MG63 (cell line): ENCODE results near the gene SKIDA1. TPM values are rescaled to one million over a fixed set of nuclear protein-coding genes. Genes with fewer than 3 reads are reported as not detected.
"Not testable (repeated sequence)": the region's sequence is repeated elsewhere in the genome, so short reads cannot be mapped to it uniquely, and the experiment has no call there.

Source experiments
- DNase-seq: peaks from one replicate; pipeline ENCODE4 v3.0.0-alpha.2; 2020
- H3K27me3 ChIP-seq: fragments of 250-450 bp; sonication (Bioruptor Pico); 2 replicates; pipeline ENCODE4 v1.5.1; 2020; ENCODE audit warnings: mild to moderate bottlenecking, moderate library complexity
- H3K36me3 ChIP-seq: fragments of 250-450 bp; sonication (Bioruptor Pico); 2 replicates; pipeline ENCODE4 v1.5.1; 2020; ENCODE audit warnings: mild to moderate bottlenecking, moderate library complexity
- H3K4me3 ChIP-seq: fragments of 250-450 bp; sonication (Bioruptor Pico); 2 replicates; pipeline ENCODE4 v1.5.1; 2020; ENCODE audit warnings: mild to moderate bottlenecking, moderate library complexity
- H3K9me3 ChIP-seq: fragments of 250-450 bp; sonication (Bioruptor Pico); 2 replicates; pipeline ENCODE4 v1.5.1; 2020; ENCODE audit warnings: mild to moderate bottlenecking, moderate library complexity
- total RNA-seq: library from RNA; depleted of rRNA; stranded (reverse); fragments of >200 nt; shearing (Covaris generic); gene quantifications from 2 replicates; pipeline ENCODE4 v1.2.3, GENCODE V29; 2014; ENCODE audit warnings: low replicate concordance; rRNA removed

The SKIDA1 gene
- 2.0 and 3.1 TPM in 2 replicates for total RNA-seq

DNA sequence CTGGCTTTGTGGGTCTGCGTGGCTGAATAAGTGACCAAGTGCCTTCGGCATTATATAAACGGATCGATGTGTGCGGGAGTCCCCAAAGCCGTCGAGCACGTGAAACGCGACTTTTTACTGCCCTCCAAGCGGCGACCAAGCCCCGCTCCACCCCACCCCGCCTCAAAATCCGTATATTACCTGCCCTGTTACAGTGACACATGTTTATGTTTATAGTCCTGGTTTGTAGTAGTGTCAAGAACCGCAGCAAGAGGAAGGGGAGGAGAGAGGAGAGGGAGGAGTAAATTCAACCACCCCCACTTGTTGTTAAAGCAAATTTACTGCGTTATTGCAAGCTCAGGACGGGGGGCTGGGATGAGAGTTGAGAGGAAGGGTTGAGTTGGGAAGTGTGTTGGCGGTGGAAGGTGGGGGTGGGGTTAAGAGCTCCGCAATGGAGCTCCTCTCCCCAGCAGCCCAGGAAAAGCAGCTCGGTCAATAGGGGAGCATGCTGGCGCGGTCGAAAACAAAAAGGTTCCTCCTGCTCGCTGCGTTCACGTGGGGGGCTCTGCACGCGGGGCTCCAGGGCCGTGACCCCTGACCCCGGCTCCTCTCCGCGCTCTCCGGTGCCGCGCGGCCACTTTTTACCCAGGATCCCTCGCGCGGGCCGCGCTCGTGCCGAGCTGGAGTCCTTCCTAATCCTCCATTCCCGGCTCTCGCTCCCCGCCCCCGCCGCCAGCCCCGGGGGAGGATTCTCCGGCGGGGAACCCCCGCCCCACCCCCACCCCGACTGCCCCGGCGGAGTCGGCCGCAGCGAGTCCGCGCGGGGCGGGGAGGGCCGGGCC, at the start of gene SKIDA1:
SKIDA1 (minus strand) TSS at position 316 of the 821 bp plus-strand sequence. CDS start 7,860 bp downstream, outside the sequence.
- H3K36me3 ChIP-seq = no peaks in the 10 kb centered on the region; the same call in 1 of the 2 replicates
- peak within 1 kb of the TSS; percentile 63 for H3K4me3 ChIP-seq
- no peaks in the 10 kb centered on the region for H3K27me3 ChIP-seq
- DNase-seq = peak; percentile 91
- H3K9me3 ChIP-seq = no peaks in the 10 kb centered on the region

DNA sequence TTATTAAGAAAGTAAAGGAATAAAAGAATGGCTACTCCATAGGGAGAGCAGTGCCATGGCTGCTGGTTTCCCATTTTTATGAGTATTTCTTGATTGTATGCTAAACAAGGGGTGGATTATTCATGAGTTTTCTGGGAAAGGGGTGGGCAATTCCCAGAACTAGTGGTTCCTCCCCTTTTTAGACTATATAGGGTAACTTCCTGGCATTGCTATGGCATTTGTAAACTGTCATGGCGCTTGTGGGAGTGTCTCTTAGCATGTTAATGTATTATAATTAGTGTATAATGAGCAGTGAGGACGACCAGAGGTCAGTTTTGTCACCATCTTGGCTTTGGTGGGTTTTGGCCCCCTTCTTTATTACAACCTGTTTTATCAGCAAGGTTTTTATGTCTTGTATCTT, 49.0 kb upstream of the SKIDA1 start:
- H3K36me3 ChIP-seq = peaks cover 14% of the 10 kb centered on the region
- H3K27me3 ChIP-seq, H3K4me3 ChIP-seq, H3K9me3 ChIP-seq, DNase-seq: not testable (repeated sequence)

DNA sequence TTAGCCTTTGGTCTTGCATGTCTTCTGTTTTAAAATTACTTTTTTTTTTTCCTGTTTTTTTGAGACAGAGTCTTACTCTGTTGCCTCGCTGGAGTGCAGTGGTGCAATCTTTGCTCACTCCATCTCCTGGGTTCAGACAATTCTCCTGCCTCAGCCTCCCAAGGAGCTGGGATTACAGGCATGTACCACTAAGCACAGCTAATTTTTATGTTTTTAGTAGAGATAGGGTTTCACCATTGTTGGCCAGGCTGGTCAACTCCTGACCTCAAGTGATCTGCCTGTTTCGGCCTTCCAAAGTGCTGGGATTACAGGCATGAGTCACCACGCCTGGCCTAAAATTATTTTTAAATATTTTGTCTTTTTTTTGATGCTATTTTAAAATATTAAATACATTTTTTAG, 47.1 kb upstream of the SKIDA1 start:
- peak; percentile 70 for DNase-seq
- H3K4me3 ChIP-seq = no peak overlapping the region
- no peaks in the 10 kb centered on the region for H3K9me3 ChIP-seq
- peaks cover 20% of the 10 kb centered on the region for H3K36me3 ChIP-seq
- H3K27me3 ChIP-seq = no peaks in the 10 kb centered on the region

GRCh38 chr10:21570761-21571521, 45.5 kb upstream of the SKIDA1 start:
- H3K4me3 ChIP-seq = no peak overlapping the region
- DNase-seq = no peak
- H3K9me3 ChIP-seq = no peaks in the 10 kb centered on the region
- no peaks in the 10 kb centered on the region for H3K27me3 ChIP-seq
- peaks cover 19% of the 10 kb centered on the region for H3K36me3 ChIP-seq

DNA sequence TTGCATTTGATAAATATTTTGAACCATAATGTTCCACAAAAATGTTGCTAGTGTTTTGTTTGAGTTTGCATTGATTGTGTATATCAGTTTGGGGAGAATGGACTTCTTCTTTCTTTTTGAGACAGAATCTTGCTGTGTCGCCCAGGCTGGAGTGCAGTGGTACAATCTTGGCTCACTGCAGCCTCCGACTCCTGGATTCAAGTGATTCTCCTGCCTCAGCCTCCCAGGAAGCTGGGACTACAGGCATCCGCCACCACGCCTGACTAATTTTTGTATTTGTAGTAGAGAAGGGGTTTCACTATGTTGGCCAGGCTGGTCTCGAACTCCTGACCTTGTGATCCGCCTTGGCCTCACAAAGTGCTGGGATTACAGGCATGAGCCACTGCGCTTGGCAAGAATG, 33.5 kb upstream of the SKIDA1 start:
- H3K9me3 ChIP-seq, DNase-seq, H3K27me3 ChIP-seq, H3K4me3 ChIP-seq: not testable (repeated sequence)
- H3K36me3 ChIP-seq = peaks cover 48% of the 10 kb centered on the region

- Histone ChIP-seq H3K9me3 (no peaks in the 10 kb centered on the region), H3K27me3 (no peaks in the 10 kb centered on the region), H3K4me3 (no peak overlapping the region), H3K36me3 (peaks cover 56% of the 10 kb centered on the region)
- DNase-seq = no peak
These were observed 31.0 kb upstream of the SKIDA1 start for GRCh38 chr10:21556527-21556926.

GRCh38 chr10:21552638-21553037, 27.2 kb upstream of the SKIDA1 start:
- Histone ChIP-seq H3K36me3 (peaks cover 52% of the 10 kb centered on the region), H3K9me3 (no peaks in the 10 kb centered on the region), H3K27me3 (no peaks in the 10 kb centered on the region), H3K4me3 (no peak overlapping the region)
- DNase-seq = no peak

DNA sequence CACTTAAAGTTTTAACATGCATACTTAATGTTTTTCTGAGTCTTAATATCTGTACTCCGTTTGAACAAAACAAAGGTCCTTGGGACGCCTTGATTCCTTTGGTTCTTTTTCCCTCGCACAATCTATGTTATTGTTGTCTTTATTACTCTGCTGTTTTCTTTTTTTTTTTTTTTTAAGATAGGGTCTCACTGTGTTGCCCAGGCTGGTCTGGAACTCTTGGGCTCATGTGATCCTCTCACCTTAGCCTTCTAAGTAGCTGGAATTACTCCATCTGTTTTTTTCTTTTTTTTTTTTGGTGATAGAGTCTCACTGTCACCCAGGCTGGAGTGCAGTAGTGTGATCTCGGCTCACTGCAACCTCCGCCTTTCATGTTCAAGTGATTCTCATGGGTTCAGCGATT, 21.8 kb upstream of the SKIDA1 start:
- DNase-seq = no peak
- peaks cover 60% of the 10 kb centered on the region for H3K36me3 ChIP-seq
- no peak overlapping the region for H3K4me3 ChIP-seq
- H3K9me3 ChIP-seq = no peaks in the 10 kb centered on the region
- no peaks in the 10 kb centered on the region for H3K27me3 ChIP-seq

- not testable (repeated sequence) for H3K4me3 ChIP-seq, DNase-seq, H3K27me3 ChIP-seq, H3K9me3 ChIP-seq
- peaks cover 95% of the 10 kb centered on the region for H3K36me3 ChIP-seq
These were observed 15.2 kb upstream of the SKIDA1 start for GRCh38 chr10:21540701-21541100.

- H3K4me3 ChIP-seq = no peak overlapping the region
- peaks cover 63% of the 10 kb centered on the region for H3K36me3 ChIP-seq
- H3K27me3 ChIP-seq = no peaks in the 10 kb centered on the region
- H3K9me3 ChIP-seq = no peaks in the 10 kb centered on the region
- DNase-seq = no peak
These were observed 11.4 kb upstream of the SKIDA1 start for GRCh38 chr10:21536874-21537273.

GRCh38 chr10:21535976-21536375, 10.5 kb upstream of the SKIDA1 start:
- H3K36me3 ChIP-seq = peaks cover 54% of the 10 kb centered on the region
- not testable (repeated sequence) for H3K27me3 ChIP-seq, DNase-seq, H3K9me3 ChIP-seq
- H3K4me3 ChIP-seq = peak overlapping the region; percentile 69

GRCh38 chr10:21535494-21535965, 10.0 kb upstream of the SKIDA1 start:
- Histone ChIP-seq H3K27me3 (no peaks in the 10 kb centered on the region), H3K36me3 (peaks cover 50% of the 10 kb centered on the region), H3K9me3 (no peaks in the 10 kb centered on the region), H3K4me3 (peak overlapping the region; percentile 69)
- no peak for DNase-seq

DNA sequence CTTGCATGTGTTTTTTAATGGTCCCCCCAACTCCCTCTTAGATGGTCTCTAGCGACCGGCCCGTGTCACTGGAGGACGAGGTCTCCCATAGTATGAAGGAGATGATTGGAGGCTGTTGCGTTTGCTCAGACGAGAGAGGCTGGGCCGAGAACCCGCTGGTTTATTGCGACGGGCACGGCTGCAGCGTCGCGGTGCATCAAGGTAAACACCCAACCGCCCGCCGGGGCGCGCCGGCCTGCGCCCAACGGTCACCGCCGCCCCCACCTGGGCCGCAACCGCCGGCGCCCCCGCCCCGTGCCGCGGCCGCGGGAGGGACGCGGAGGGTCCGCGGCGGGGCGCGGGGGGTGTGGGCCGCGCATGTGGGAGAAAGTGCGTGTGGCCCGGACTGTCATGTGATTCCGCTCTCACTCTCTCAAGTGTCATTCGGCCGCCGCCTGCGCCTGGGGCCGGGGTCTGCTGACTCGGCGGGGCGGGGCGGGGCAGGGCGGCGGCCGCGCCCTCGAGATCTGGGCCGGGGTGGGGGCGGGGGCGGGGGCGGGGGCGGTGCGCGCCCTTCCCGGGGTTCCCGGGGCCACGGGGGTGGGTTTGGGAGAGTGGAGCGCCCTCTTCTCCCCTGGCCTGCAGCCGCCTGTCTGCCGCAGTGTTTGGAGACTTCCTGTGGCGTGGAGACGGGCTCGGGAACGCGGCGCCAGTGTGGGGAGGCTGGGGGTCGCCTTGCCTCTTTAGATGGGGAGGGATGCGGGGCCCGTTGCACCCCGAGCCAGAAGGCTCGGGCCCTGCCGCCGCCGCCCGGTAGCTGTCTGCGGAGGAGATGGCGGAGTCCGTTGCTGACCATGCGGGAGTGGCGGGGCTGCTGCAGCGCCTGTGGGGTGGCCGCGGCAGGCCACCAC, 9.4 kb upstream of the SKIDA1 start:
- Histone ChIP-seq H3K27me3 (no peaks in the 10 kb centered on the region), H3K9me3 (no peaks in the 10 kb centered on the region), H3K36me3 (peaks cover 43% of the 10 kb centered on the region), H3K4me3 (peak overlapping the region; percentile 69)
- DNase-seq = peak; percentile 80

DNA sequence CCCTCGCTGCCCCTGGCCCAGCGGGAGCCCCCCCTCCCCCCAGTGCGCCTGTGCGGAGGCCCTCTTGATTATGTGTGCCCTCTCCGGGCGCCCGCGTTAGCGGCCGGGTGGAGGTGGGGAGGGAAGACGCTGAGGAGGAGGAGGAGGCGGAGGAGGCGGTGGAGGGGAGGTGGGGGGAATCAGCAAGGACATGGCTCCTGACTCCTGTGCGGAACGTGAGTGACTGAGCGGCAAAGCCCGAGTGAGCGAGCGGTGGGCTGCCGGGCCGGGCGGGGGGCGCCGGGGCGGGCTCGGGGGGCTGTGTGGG, 8.8 kb upstream of the SKIDA1 start:
- Histone ChIP-seq H3K36me3 (peaks cover 37% of the 10 kb centered on the region), H3K4me3 (peak overlapping the region; percentile 56), H3K9me3 (no peaks in the 10 kb centered on the region), H3K27me3 (no peaks in the 10 kb centered on the region)
- DNase-seq = no peak

- peak; percentile 97 for DNase-seq
- Histone ChIP-seq H3K27me3 (no peaks in the 10 kb centered on the region), H3K36me3 (peaks cover 31% of the 10 kb centered on the region), H3K4me3 (peak within 1 kb of the TSS; percentile 69), H3K9me3 (no peaks in the 10 kb centered on the region)
These were observed 8.2 kb upstream of the SKIDA1 start, which contains the start of gene MLLT10 for GRCh38 chr10:21533467-21534279. Gene MLLT10 (plus strand): TSS chr10:21534232. CDS start chr10:21534645, 413 bp downstream.
